ENCODE data around the gene MAP2. TPM values are rescaled to one million over a fixed set of nuclear protein-coding genes. Genes with fewer than 3 reads are reported as not detected.
"Not testable (repeated sequence)": the region's sequence is repeated elsewhere in the genome, so short reads cannot be mapped to it uniquely, and the experiment has no call there.

The MAP2 gene
- total and polyA plus RNA-seq, 11 donors: 3.2 to 19.3 (median 8.9) TPM

GRCh38 chr2:209472871-209473270 lies 49.0 kb downstream of the MAP2 start:
- intact Hi-C loops (cut with DNase I): no loop called here
- DNase-seq (no peak), ATAC-seq (no peak)
- 68 to 77% (median 76%) methylated on average over 2 of the region's 2 CpGs for WGBS, 4 donors
- H3K9me3 ChIP-seq: no peaks in the 10 kb centered on the region
- H3K27me3 ChIP-seq: no peaks in the 10 kb centered on the region
- peaks cover 0 to 31% (median 11%) of the 10 kb centered on the region in 12 donors for H3K4me1 ChIP-seq
- H3K36me3 ChIP-seq: no peaks in the 10 kb centered on the region
- no peak for TF ChIP-seq POLR2A (IDR thresholded peaks at IDR 0.05)
- no peak for TF ChIP-seq CTCF (IDR thresholded peaks at IDR 0.05)
- no peak overlapping the region for H3K4me3 ChIP-seq
- H3K27ac ChIP-seq: no peak overlapping the region

- WGBS, 4 donors: 42 to 49% (median 47%) methylated on average over 3 of the region's 3 CpGs
- DNase-seq (no peak), ATAC-seq (peak in 2 of 4 donors; percentile 39 to 45)
- Histone ChIP-seq H3K27me3 (no peaks in the 10 kb centered on the region), H3K27ac (no peak overlapping the region), H3K4me3 (no peak overlapping the region), H3K4me1 (peaks cover 0 to 31% (median 11%) of the 10 kb centered on the region in 12 donors), H3K36me3 (no peaks in the 10 kb centered on the region), H3K9me3 (no peaks in the 10 kb centered on the region)
- TF ChIP-seq POLR2A (IDR thresholded peaks at IDR 0.05): no peak
- no peak for TF ChIP-seq CTCF (IDR thresholded peaks at IDR 0.05)
- intact Hi-C loops (cut with DNase I): no loop called here
Measured at GRCh38 chr2:209473930-209474419, 50.1 kb downstream of the MAP2 start.

GRCh38 chr2:209474960-209475359 lies 51.1 kb downstream of the MAP2 start:
- intact Hi-C loops (cut with DNase I): no loop called here
- ATAC-seq (no peak), DNase-seq (no peak)
- Histone ChIP-seq H3K9me3 (no peaks in the 10 kb centered on the region), H3K4me3 (no peak overlapping the region), H3K27me3 (no peaks in the 10 kb centered on the region), H3K27ac (no peak overlapping the region), H3K4me1 (peaks cover 0 to 31% (median 11%) of the 10 kb centered on the region in 12 donors), H3K36me3 (no peaks in the 10 kb centered on the region)
- 95 to 98% (median 96%) methylated on average over 2 of the region's 2 CpGs for WGBS, 4 donors
- TF ChIP-seq CTCF (IDR thresholded peaks at IDR 0.05) (no peak), POLR2A (IDR thresholded peaks at IDR 0.05) (no peak)

- DNase-seq: peak in 1 of 5 donors; percentile 26
- intact Hi-C loops (cut with DNase I): no loop called here
- no peaks in the 10 kb centered on the region for H3K36me3 ChIP-seq
- H3K9me3 ChIP-seq: no peaks in the 10 kb centered on the region
- H3K4me1 ChIP-seq: peaks cover 0 to 31% (median 11%) of the 10 kb centered on the region in 12 donors
- no peak overlapping the region for H3K4me3 ChIP-seq
- 54 to 63% (median 59%) methylated on average over 8 of the region's 8 CpGs for WGBS, 4 donors
- no peak for TF ChIP-seq POLR2A (IDR thresholded peaks at IDR 0.05)
- no peak for TF ChIP-seq CTCF (IDR thresholded peaks at IDR 0.05)
- H3K27me3 ChIP-seq: no peaks in the 10 kb centered on the region
- no peak overlapping the region for H3K27ac ChIP-seq
- no peak for ATAC-seq
Measured at GRCh38 chr2:209476367-209477208, 52.7 kb downstream of the MAP2 start.

GRCh38 chr2:209492296-209492695 lies 68.4 kb downstream of the MAP2 start:
- ATAC-seq, H3K27me3 ChIP-seq, H3K36me3 ChIP-seq, DNase-seq, H3K4me3 ChIP-seq: not testable (repeated sequence)
- peaks cover 0 to 23% (median 16%) of the 10 kb centered on the region in 12 donors for H3K4me1 ChIP-seq
- H3K27ac ChIP-seq: peak overlapping the region in 1 of 12 donors; percentile 18
- H3K9me3 ChIP-seq: peaks cover 0 to 43% (median 2%) of the 10 kb centered on the region in 12 donors
- intact Hi-C loops (cut with DNase I): loop anchor here in 2 of 10 donors (10.0 kb wide), 2 partner anchors 63 to 67 kb away; partner anchors contain the start of gene MAP2 (in 1 of the 2)
- WGBS, 4 donors: 9 to 18% (median 15%) methylated on average over 1 of the region's 1 CpG

- H3K4me3 ChIP-seq: peak overlapping the region in 7 of 12 donors; percentile 6 to 27 (median 11)
- WGBS, 4 donors: 65 to 82% (median 77%) methylated on average over 10 to 13 of the region's 13 CpGs
- intact Hi-C loops (cut with DNase I): loop anchor here in 3 of 10 donors (5.0 to 10.0 kb wide), 3 partner anchors 60 to 73 kb away; partner anchors contain the start of gene MAP2 (in 2 of the 3)
Measured at GRCh38 chr2:209495068-209495620, 71.3 kb downstream of the MAP2 start.

More at GRCh38 chr2:209495068-209495620, 71.3 kb downstream of the MAP2 start:
- not testable (repeated sequence) for DNase-seq, H3K36me3 ChIP-seq, H3K27me3 ChIP-seq, ATAC-seq
- Histone ChIP-seq H3K9me3 (peaks cover 0 to 65% (median 9%) of the 10 kb centered on the region in 12 donors), H3K27ac (peak overlapping the region; percentile 58 to 93 (median 86)), H3K4me1 (peaks cover 0 to 28% (median 16%) of the 10 kb centered on the region in 12 donors)

Data from heart left ventricle (tissue), 16 donors.